Measurements from ENCODE around the gene DENND4A.
"Not testable (repeated sequence)": the region's sequence is repeated elsewhere in the genome, so short reads cannot be mapped to it uniquely, and the experiment has no call there.

Gene DENND4A

DNA sequence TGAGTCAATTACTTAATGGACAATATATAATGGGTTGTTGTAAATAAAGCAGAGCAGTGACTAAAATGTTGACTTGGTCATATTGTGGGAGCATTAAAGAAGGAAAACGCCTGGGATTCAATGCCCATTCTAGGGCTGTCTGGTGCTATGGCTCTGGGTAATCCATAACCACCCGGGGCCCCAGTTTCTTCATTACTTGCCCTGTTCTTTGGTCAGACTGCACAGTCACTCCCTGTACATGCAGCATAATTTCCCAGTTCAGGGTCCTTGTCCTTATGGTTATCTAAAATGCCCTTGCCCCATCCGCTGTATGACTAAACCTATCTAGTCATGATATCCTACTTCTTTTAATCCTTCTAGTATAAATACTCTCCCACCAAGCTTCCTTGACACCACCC lies 27.5 kb upstream of the DENND4A start:
- DNase-seq (ENCODE audit: low read depth in 1 of 2, low spot score in 1 of 2) = no peak

DNA sequence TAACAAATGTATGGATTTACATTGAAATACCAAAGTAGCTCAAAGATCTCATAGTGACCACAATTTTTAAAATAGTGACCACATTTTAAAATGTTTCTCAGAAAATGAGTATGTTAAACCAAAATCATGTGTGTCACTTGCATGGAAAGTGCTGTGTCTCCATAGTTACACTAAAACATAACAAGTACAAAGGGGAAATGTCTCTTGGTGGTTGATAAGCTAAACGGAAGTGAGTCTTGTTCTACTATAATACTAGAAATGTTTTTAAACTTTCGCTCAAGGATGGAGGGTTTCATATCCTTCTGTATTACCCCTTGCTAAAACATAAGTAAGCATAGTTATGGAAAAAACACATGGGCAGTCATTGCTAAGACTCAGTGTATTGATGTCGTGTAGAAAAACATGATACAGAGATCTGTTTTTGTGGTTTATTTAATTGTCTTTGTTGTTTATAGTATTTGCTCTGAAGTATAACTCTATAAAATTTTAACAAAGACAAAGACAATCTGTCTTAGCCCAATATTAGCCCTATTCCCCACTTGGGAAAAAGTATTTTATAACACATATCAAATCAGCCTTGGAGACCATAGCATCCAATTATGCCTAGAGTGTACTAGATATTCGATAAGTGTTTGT lies 27.0 kb upstream of the DENND4A start:
- no peak for DNase-seq (ENCODE audit: low read depth in 1 of 2, low spot score in 1 of 2)

DNA sequence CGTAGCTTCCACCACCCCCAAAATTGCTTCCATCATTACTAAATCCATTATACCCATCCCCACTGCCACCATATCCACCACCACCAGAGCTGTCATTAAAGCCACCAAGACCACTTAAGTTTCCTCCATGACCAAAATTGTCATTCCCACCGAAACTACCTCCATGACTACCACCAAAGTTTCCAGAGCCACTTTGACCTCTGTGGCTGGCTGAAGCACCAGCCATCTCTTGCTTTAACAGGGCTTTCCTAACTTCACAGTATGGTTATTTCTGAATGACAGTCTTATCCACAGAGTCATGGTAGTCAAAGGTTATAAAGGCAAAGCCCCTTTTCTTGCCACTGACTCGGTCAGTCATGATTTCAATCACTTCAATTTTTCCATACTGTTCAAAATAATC lies 24.3 kb upstream of the DENND4A start:
- no peak for DNase-seq (ENCODE audit: low read depth in 1 of 2, low spot score in 1 of 2)

DNA sequence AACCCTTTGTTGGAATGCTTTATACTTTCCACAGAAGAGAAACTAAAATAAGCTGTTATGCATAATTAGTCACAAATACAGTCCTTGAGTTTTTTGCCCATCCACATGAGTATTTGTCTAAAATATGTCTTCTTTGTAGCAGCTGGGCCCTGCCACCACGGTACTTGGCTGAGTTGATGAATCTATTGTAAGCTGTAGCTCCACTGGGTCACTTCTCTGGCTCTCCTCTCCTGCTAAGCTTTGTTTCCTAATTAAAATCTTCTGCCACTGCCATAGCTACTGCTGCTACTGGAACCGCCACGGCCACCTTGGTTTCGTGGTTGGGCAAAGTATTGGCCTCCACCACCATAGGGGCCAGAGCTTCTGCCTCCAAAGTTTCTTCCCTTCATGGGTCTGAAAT lies 23.9 kb upstream of the DENND4A start:
- DNase-seq (ENCODE audit: low read depth in 1 of 2, low spot score in 1 of 2) = not testable (repeated sequence)

DNA sequence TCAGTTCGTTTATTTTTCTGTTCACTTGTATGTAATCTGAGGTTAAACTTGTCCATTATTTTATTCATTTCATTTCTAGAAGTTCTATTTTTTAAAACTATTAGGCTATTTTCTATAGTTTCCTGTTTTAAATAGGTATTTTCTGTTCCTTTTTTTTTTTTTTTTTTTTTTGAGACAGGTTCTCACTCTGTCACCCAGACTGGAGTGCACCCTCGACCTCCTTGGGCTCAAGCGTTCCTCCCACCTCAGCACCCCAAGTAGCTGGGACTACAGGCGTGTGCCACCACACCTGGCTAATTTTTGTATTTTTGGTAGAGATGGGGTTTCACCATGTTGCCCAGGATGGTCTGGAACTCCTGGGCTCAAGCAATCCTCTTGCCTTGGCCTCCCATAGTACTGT lies 22.2 kb upstream of the DENND4A start:
- DNase-seq (ENCODE audit: low read depth in 1 of 2, low spot score in 1 of 2) = not testable (repeated sequence)

DNA sequence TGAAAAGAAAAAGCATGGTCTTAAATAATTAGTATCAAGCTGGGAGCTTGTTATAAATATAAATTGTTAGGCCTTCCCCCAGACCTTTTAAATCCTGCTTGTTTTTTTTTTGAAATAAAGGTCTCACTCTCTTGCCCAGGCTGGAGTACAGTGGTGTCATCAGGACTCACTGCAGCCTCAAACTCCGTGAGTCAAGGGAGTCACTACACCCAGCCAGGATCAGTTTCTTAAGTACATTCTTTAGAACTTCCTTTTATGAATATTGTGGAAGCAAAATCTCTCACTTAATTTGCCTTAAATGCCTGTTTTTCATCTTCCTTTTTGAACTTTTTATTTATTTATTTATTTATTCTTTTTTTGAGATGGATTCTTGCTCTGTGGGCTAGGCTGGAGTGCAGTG lies 20.8 kb upstream of the DENND4A start:
- DNase-seq (ENCODE audit: low read depth in 1 of 2, low spot score in 1 of 2) = no peak

DNA sequence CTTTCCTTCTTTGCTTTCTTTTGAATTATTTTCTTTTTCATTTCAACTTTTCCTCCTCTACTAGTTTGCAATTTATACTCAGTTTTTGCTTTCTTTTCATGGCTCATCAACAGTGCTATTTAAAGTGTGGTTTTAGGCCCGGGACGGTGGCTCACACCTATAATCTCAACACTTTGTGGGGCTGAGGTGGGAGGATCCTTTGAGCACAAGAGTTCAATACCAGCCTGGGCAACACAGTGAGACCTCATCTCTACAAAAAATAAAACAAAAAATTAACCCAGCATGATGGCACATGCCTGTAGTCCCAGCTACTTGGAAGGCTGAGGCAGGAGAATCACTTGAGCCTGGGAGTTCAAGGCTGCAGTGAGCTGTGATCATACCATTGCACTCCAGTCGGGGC lies 20.4 kb upstream of the DENND4A start:
- no peak for DNase-seq (ENCODE audit: low read depth in 1 of 2, low spot score in 1 of 2)

DNA sequence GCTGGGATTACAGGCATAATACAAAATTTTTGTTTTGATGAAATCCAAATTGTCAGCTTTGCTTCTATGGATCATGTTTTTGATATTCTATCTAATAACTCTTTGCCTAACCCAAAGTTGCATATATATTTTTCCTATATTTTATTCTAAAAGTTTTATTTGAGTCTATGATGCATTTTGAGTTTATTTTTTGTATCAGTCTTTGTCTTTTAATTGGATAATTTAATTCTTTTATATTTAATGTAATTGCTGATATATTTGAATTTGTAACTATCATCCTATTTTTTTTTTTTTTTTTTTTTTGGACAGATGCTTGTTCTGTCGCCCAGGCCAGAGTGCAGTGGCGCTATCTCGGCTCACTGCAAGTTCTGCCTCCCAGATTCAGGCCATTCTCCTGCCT lies 19.7 kb upstream of the DENND4A start:
- DNase-seq (ENCODE audit: low read depth in 1 of 2, low spot score in 1 of 2) = no peak

DNA sequence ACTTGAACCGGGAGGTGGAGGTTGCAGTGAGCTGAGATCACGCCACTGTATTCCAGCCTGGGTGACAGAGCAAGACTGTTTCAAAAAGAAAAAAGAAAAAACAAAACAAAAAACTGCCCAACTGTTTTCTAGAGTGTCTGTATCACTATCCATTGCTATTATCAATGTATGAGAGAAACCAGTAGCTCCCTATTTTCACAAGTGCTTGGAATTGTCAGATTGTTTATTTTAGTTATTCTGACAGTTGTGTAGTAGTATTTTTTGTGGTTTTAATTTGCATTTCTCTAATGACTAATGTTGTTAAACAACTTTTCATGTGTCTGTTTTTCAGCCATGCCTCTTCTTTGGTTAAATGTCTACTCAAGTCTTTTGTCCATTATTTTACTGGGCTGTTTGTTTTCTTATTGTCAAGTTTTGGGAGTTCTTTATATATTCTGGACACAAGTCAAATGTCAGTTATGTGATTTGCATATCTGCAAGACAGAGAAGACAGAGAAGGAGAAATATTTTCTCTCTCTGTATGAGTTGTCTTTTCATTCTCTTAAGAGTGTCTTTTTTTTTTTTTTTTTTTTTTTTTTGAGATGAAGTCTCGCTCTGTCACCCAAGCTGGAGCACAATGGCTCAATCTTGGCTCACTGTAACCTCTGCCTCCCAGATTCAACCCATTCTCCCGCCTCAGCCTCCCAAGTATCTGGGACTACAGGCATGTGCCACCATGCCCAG lies 19.1 kb upstream of the DENND4A start:
- not testable (repeated sequence) for DNase-seq (ENCODE audit: low read depth in 1 of 2, low spot score in 1 of 2)

DNA sequence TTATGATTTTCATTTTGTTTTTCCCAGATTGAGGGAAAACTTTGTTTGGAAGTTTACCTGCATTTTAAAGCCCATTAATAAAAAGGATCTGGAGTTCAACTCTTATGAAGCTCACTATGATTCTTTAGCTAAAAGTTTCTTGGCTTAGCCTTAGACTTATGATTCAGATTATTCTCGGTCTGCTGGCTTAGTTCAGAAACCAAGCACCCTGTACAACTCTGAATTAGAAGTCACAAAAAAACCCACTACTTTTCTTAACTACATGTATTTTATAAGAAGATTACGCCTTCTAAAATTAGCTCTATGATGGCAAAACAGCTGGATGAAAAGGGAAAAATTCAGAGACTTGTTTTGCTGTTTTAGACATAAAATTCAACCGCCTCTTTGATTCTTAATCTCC lies 14.3 kb upstream of the DENND4A start:
- no peak for DNase-seq (ENCODE audit: low read depth in 1 of 2, low spot score in 1 of 2)

DNA sequence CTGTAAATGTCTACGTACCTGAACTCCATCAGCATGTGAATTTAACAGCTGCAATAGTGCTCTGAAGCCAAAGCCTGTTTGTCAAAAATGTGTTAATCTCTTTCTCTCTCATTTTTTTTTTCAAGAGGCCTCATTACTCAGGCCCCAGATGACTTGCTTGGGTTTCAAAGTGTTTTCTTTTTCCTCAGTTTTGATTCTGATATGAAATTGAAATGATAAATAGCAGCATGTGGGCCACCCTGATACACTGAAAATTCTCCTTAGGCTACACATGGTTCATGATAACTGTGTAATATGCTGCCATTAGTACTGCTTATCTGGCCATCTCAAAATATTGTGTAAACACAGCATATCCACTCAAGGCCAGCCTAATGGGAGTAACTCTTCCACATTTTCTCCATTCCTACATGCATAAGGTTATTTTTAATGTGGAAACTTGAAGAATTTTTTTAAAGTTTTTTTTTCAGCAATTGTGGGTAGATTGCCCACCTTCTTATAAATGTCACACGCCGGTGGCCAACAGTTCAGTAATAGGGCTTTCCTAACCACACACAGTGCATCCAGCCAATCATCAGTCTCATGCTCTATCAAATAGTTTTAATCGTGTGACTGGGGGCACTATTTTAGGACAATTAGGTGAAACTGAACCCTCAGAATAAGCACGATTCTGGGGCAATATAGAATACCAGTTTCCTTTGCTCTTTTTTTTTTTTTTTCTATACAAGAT lies 13.1 kb upstream of the DENND4A start:
- DNase-seq (ENCODE audit: low read depth in 1 of 2, low spot score in 1 of 2) = no peak

DNA sequence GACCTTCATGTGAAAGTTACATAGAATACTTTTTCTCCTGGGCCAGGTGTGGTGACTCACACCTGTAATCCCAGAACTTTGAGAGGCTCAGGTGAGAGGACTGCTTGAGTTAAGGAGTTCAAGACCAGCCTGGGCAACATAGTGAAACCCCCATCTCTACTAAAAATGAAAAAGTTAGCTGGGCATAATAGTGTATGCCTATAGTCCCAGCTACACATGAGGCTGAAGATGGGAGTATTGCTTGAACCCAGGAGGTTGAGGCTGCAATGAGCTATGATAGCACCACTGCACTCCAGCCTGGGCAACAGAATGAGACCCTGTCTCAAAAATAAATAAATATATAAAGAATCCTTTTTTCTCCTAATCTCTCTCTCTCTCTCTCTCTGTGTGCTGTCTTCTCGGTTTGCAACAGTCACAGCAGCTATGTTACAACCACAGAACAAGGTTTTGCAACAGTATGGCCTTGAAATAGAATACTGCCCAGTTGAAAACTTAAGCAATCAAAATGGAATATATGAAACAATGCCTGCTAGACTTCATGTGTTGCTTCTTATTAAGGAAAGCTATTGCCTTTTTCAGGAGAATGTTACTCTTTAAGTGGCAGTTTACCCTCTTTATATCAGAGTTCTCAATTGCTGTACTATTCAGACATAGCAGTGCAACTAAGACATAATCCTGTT lies 12.3 kb upstream of the DENND4A start:
- no peak for DNase-seq (ENCODE audit: low read depth in 1 of 2, low spot score in 1 of 2)

DNA sequence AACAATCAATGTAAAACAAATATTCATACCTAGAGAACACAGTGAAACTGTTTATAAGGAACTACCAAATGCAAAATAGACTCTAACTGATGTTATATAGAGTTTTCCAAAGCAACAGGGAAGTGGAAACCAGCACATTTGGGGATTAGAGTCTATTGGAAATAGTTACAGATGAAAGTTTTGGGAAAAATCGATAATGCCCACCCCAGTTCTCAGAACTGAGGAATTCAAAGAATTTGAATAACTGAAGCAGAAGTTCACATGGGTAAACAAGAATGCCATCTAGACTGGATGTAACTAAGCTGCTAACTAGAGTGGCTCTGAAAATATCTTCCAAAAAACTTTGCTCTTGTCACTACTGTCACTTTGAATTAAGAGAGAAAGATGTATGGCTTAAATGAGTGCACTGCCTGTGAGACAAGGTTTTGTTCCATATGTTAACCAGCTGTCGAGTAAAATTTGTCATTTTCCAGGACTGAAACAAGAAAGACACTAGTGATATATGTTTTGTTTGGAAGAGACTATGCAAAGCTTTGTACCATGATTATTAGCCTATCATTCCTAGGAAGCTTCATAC lies 9.2 kb upstream of the DENND4A start:
- DNase-seq (ENCODE audit: low read depth in 1 of 2, low spot score in 1 of 2) = no peak

DNA sequence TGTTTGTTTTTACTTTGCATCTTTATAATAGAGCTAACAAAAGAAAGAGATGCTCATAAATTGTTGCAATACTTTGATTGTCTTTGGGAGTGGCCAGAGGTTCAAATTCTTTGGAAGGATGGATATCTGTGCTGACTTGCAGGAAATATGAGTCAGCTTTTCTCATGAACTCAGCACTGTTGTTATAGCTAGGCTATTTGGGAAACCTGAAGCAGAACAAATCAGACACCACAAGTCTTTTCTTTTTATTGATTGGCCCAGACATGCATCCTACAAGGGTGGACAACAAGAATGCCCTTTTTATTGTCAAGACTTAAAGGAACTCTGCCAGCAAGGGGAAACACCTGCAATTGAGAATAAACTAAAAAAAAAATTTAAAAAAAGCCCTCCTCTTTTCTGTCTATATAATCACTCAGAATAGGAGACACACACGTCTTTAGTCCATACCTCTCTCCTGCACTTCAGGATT lies 4.6 kb upstream of the DENND4A start:
- DNase-seq (ENCODE audit: low read depth in 1 of 2, low spot score in 1 of 2) = no peak

DNA sequence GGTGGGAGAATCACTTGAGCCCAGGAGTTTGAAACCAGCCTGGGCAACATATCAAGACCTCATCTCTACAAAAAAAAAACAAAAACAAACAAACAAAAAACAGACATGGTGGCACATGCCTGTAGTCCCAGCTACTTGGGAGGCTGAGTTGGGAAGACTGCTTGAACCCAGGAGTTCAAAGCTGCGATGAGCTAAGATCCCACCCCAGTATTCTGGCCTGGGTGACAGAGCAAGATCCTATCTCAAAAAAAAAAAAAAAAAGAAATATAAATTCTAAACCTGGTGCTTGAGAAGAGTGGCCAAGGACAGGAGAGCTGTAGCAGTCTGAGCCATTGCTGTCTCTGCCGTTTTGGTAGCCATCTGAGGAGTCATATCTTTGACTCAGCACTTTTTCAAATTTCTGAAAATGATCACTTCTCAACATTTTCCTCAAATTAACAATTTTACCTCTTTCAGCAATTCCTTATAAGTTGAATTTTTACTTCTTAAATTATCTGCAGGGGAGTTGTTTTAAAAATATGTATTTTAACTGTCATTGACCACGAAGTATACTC lies 3.6 kb upstream of the DENND4A start:
- DNase-seq (ENCODE audit: low read depth in 1 of 2, low spot score in 1 of 2) = no peak

DNA sequence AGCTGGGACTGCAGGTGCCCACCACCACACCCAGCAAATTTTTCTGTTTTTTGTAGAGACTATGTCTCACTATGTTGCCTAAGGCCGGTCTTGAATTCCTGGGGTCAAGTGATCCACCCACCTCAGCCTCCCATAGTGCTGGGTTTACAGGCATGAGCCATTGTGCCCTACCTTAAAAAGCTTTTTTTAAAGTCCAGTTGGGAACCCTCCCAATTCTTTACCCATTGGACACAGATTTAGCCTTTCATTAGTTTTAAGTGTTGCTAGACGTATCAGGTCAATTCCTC lies 1.7 kb upstream of the DENND4A start:
- no peak for DNase-seq (ENCODE audit: low read depth in 1 of 2, low spot score in 1 of 2)

DNA sequence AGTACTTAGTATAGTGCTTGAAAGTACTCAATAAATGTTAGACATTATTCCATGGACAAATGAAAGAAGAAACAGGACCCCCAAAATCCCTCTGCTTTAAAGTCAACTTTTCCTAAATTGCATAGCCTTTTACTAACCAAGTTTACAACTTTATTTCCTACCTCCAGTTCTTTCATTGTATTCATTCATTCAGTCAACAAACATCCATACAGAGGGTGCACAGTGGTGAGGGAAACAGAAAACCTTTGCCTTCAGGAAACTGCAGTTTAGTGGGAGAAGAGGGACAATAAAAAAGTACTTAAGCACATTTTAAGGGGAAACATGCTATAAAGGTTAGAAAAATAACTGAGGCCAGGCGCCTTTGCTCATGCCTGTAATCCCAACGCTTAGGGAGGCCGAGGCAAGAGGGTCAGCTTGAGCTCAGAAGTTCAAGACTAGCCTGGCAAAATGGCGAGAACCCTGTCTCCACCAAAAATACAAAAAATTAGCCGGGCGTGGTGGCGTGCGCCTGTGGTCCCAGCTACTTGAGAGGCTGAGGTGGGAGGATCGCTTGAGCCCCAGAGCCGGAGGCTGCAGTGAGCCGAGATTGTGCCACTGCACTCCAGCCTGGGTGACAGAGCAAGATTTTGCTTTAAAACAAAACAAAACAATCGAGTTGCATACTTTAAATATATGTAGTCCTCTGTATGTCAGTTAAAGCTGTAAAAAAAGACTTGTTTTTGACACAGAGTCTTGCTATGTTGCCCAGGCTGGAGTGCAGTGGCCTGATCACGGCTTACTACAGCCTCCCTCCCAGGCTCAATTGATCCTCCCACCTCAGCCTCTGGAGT lies 1.1 kb upstream of the DENND4A start:
- no peak for DNase-seq (ENCODE audit: low read depth in 1 of 2, low spot score in 1 of 2)

DNA sequence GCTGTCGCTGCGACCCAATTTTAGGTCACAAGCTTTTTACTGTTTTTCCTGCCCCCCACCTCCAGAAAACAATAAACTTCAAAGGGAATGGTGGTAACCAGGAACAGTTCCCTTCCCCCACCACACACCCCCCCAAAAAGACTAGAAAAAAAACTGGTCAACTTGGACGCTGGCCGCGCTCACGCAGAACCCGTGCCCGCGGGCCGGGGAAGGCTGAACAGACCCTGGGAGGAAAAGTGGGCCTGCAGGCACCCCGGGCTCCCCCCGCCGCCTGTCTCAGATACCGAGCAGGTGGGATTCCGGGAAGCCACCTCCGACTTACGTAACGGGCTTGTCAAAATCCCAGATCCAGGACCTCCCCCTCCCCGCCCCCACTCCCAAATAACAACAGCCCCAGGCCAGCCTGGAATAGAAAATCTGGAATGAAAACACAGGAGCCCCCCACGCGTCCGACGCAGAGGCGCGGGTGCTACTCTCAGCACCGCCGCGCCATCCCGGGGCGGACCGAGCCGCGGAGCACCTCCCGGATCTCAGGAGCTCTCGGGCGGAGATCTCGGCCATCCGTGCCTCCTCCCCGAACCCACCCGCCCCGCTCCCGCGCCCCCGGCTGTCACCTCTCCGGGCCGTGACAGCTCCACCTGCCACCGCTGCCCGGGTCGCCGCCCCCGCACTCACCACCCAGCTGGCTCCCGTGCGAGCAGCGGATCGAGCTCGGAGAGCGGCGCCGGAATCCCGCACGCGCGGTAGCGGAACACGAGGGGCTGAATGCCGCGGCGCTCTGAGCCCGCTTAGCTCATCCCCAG lies 557 bp downstream of the DENND4A start:
- peak; percentile 14 to 30 for DNase-seq (ENCODE audit: low read depth in 1 of 2, low spot score in 1 of 2)

DNA sequence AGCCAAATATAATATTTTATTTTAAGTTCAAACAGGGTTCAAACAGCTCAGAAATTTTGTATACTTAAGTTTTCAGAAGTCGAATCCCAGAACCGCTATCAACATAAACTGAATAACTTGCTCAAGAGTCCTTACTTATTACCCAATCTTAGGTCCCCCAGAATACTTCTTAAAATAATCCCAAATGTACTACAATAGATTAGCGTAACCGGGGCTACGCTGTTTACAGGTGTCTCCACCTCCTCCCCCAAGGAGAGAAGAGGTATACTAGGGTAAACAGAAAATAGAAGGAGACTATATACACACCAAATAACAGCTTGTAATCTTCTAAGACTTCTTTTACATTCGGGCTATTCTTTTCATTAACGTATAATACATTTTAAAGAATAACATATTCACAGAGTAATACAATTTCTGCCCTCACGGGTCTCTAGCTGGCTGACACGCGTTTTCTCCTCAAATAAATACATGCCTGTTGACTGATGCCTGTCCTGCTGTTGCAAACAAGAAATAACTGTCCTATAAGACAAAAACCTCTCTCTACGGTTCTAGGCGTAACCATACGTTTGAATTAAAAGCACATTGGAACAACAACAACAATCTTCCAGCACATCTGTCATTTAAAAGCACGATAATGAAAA lies 1.3 kb downstream of the DENND4A start:
- no peak for DNase-seq (ENCODE audit: low read depth in 1 of 2, low spot score in 1 of 2)

All from activated T-helper 1 cell treated with anti-CD3 and anti-CD28 coated beads, Interleukin-2, amount 50 U/mL, for 16 hours (primary cell).